Neural progenitor cell (in vitro differentiated cells): ENCODE results near the gene GSG1L.

Experiments used
- EZH2 ChIP-seq: fragments of 200-600 bp; sonication (generic); IDR thresholded peaks from 2 replicates; pipeline ENCODE4 v1.6.1; 2017; ENCODE audit warnings: antibody characterized with exemption, mild to moderate bottlenecking, moderate library complexity
- TF ChIP-seq, protein P1 (sequence below): fragments of 200-600 bp; sonication (generic); IDR thresholded peaks from 2 replicates; pipeline ENCODE4 v1.5.1; 2017; ENCODE audit warnings: antibody characterized with exemption, mild to moderate bottlenecking

DNA sequence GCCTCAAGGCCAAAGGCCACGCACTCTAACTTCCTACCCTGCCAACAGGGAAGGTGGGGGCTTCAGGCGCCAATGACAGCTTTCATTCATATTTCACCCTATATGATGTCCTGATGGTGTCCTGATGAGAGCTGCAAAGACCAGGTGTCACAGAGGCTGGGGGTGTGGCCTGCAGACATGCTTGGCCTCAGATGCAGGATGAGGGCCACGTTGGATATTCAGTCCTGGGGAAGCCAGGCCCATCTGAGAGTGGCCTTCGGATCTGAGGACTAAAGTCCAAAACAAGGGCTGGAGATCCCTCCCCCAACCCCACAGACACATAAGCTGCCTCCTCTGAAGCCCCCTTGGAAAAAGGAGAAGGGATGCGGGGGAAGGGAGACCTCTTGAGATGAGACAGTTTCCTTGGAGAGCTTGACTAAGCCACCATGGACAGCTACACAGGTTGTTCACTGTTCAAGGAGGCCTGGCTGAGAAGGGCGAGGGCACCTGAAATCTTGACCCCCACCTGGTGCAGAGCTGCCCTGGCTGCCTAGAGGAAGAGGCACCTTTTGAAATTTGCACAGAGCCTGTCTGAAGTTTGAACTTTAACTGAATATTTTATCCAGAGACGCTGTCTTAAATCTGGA, 24.3 kb upstream of the GSG1L start:
- TF ChIP-seq, protein P1, sequence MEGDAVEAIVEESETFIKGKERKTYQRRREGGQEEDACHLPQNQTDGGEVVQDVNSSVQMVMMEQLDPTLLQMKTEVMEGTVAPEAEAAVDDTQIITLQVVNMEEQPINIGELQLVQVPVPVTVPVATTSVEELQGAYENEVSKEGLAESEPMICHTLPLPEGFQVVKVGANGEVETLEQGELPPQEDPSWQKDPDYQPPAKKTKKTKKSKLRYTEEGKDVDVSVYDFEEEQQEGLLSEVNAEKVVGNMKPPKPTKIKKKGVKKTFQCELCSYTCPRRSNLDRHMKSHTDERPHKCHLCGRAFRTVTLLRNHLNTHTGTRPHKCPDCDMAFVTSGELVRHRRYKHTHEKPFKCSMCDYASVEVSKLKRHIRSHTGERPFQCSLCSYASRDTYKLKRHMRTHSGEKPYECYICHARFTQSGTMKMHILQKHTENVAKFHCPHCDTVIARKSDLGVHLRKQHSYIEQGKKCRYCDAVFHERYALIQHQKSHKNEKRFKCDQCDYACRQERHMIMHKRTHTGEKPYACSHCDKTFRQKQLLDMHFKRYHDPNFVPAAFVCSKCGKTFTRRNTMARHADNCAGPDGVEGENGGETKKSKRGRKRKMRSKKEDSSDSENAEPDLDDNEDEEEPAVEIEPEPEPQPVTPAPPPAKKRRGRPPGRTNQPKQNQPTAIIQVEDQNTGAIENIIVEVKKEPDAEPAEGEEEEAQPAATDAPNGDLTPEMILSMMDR, result no peak
- TF ChIP-seq EZH2, result no peak
